OCI-LY1 (cell line): Measurements from ENCODE around the gene FCRL5.
"Not testable (repeated sequence)": the region's sequence is repeated elsewhere in the genome, so short reads cannot be mapped to it uniquely, and the experiment has no call there.

Experiments used
- H2AFZ ChIP-seq: fragments of 200-600 bp; sonication (generic), shearing (Covaris generic); 2 replicates; pipeline ENCODE4 v1.6.0; 2014; ENCODE audit warnings: antibody characterized with exemption, mild to moderate bottlenecking, low read length
- H3F3A ChIP-seq: fragments of 200-600 bp; sonication (generic), shearing (Covaris generic); 2 replicates; pipeline ENCODE4 v1.6.0; 2014; ENCODE audit warnings: mild to moderate bottlenecking, antibody characterized with exemption, low read length, moderate library complexity; ENCODE audit not compliant: insufficient read depth
- H3K27ac ChIP-seq: fragments of 200-600 bp; sonication (generic); 2 replicates; pipeline ENCODE4 v1.5.1; 2014; ENCODE audit warnings: low read length, mixed run types, mild to moderate bottlenecking, low read depth; ENCODE audit not compliant: poor library complexity, severe bottlenecking
- H3K27me3 ChIP-seq: fragments of 200-600 bp; sonication (generic); 2 replicates; pipeline ENCODE4 v1.6.0; 2014; ENCODE audit warnings: antibody characterized with exemption, mild to moderate bottlenecking, low read length, moderate library complexity; ENCODE audit not compliant: insufficient read depth
- H3K36me3 ChIP-seq: fragments of 200-600 bp; sonication (generic); 2 replicates; pipeline ENCODE4 v1.6.1; 2014; ENCODE audit warnings: mild to moderate bottlenecking, antibody characterized with exemption, low read length, moderate library complexity, mixed read lengths; ENCODE audit not compliant: insufficient read depth
- H3K4me1 ChIP-seq: fragments of 200-600 bp; sonication (generic); 2 replicates; pipeline ENCODE4 v1.5.1; 2014; ENCODE audit warnings: mild to moderate bottlenecking, low read length, moderate library complexity; ENCODE audit not compliant: insufficient read depth, severe bottlenecking
- H3K4me2 ChIP-seq: fragments of 200-600 bp; sonication (generic), shearing (Covaris generic); 2 replicates; pipeline ENCODE4 v1.6.1; 2014; ENCODE audit warnings: low read length
- H3K4me3 ChIP-seq: fragments of 200-600 bp; sonication (generic); 2 replicates; pipeline ENCODE4 v1.5.1; 2014; ENCODE audit warnings: low read length, low read depth, mild to moderate bottlenecking, mixed read lengths; ENCODE audit not compliant: poor library complexity, severe bottlenecking
- H3K79me2 ChIP-seq: fragments of 200-600 bp; shearing (Covaris generic); 2 replicates; pipeline ENCODE4 v1.6.1; 2016; ENCODE audit warnings: mixed run types, low read length, mixed read lengths; ENCODE audit not compliant: insufficient read depth
- H3K9ac ChIP-seq: fragments of 200-600 bp; sonication (generic), shearing (Covaris generic); 2 replicates; pipeline ENCODE4 v1.6.1; 2014; ENCODE audit warnings: mild to moderate bottlenecking, low read length, mixed read lengths
- H3K9me2 ChIP-seq: fragments of 200-600 bp; sonication (generic), shearing (Covaris generic); 2 replicates; pipeline ENCODE4 v1.6.1; 2014; ENCODE audit warnings: low read depth, mild to moderate bottlenecking, low read length, mixed read lengths
- H3K9me3 ChIP-seq: fragments of 200-600 bp; shearing (Covaris generic); 2 replicates; pipeline ENCODE4 v1.6.1; 2014; ENCODE audit warnings: low read length, mixed read lengths
- H4K20me1 ChIP-seq: fragments of 200-600 bp; sonication (generic), shearing (Covaris generic); 2 replicates; pipeline ENCODE4 v1.6.0; 2016; ENCODE audit warnings: mild to moderate bottlenecking, low read length; ENCODE audit not compliant: insufficient read depth
- EZH2 ChIP-seq: fragments of 200-600 bp; sonication (generic), shearing (Covaris generic); IDR thresholded peaks from 2 replicates; pipeline ENCODE4 v1.8.0; 2017; ENCODE audit warnings: borderline replicate concordance, mixed run types, mild to moderate bottlenecking, antibody characterized with exemption, low read length, moderate library complexity, mixed read lengths
- TF ChIP-seq, protein P1 (sequence below): fragments of 200-600 bp; sonication (generic), shearing (Covaris generic); IDR thresholded peaks from 2 replicates; pipeline ENCODE4 v1.5.1; 2017; ENCODE audit warnings: mild to moderate bottlenecking, antibody characterized with exemption, low read length, moderate library complexity, mixed read lengths

FCRL5 gene

DNA sequence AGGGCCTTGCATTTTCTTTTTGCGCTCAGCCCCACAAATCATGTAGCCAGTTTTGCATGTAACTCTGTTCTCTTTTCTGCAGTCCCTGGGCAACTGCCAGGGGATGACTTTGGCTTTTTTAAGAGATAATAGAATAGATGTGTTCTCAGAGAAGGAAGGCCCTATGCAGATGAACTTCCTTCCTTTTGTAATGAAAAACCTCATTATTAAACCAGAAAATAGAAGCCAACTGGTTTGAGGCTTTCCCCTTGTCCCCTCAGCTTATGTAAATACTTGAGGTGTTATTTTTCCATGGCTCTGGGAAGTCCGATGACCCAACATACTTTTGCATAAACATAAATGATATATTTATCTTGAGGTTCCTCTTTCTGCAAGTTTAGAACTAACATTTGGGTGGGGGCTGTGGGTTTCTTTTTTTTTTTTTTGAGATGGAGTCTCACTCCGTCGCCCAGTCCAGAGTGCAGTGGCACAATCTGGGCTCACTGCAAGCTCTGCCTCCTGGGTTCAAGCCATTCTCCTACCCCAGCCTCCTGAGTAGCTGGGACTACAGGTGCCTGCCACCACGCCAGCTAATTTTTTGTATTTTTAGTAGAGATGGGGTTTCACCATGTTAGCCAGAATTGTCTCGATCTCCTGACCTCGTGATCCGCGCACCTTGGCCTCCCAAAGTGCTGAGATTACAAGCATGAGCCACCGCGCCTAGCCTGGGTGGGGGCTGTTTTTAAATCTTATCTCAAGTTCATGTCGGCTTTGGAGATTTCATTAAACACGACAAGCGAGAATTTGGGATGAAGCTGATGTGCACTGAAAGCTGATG is 14.4 kb upstream of the FCRL5 start:
- H3K4me2 ChIP-seq: peak overlapping the region; percentile 43
- TF ChIP-seq, protein P1, sequence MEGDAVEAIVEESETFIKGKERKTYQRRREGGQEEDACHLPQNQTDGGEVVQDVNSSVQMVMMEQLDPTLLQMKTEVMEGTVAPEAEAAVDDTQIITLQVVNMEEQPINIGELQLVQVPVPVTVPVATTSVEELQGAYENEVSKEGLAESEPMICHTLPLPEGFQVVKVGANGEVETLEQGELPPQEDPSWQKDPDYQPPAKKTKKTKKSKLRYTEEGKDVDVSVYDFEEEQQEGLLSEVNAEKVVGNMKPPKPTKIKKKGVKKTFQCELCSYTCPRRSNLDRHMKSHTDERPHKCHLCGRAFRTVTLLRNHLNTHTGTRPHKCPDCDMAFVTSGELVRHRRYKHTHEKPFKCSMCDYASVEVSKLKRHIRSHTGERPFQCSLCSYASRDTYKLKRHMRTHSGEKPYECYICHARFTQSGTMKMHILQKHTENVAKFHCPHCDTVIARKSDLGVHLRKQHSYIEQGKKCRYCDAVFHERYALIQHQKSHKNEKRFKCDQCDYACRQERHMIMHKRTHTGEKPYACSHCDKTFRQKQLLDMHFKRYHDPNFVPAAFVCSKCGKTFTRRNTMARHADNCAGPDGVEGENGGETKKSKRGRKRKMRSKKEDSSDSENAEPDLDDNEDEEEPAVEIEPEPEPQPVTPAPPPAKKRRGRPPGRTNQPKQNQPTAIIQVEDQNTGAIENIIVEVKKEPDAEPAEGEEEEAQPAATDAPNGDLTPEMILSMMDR: no peak
- no peak for TF ChIP-seq EZH2
- H3K27ac ChIP-seq: peak overlapping the region; percentile 86
- no peaks in the 10 kb centered on the region for H4K20me1 ChIP-seq
- no peaks in the 10 kb centered on the region for H3K9me3 ChIP-seq
- H2AFZ ChIP-seq: no peak overlapping the region
- H3K9ac ChIP-seq: peak overlapping the region; percentile 19
- H3K36me3 ChIP-seq: no peaks in the 10 kb centered on the region
- no peaks in the 10 kb centered on the region for H3K79me2 ChIP-seq
- no peaks in the 10 kb centered on the region for H3K9me2 ChIP-seq
- H3K4me3 ChIP-seq: peak overlapping the region; percentile 21
- peaks cover 81% of the 10 kb centered on the region for H3K4me1 ChIP-seq
- H3K27me3 ChIP-seq: no peaks in the 10 kb centered on the region
- H3F3A ChIP-seq: peaks cover 8% of the 10 kb centered on the region; the same call in 1 of the 2 replicates

- H3K27ac ChIP-seq: peak overlapping the region; percentile 29
- H3K9me2 ChIP-seq: no peaks in the 10 kb centered on the region
- H3F3A ChIP-seq: no peaks in the 10 kb centered on the region
- peak overlapping the region; percentile 35 for H3K4me2 ChIP-seq
- H3K9me3 ChIP-seq: 0 out of 2 replicates have a peak, but pooled peaks cover 3% of the 10 kb centered on the region
- no peaks in the 10 kb centered on the region for H4K20me1 ChIP-seq
- no peaks in the 10 kb centered on the region for H3K27me3 ChIP-seq
- TF ChIP-seq, protein P1: no peak
- no peak for TF ChIP-seq EZH2
- H3K36me3 ChIP-seq: no peaks in the 10 kb centered on the region
- no peak overlapping the region for H3K4me3 ChIP-seq
- H2AFZ ChIP-seq: no peak overlapping the region
- H3K4me1 ChIP-seq: peaks cover 63% of the 10 kb centered on the region
- H3K9ac ChIP-seq: no peak overlapping the region
- H3K79me2 ChIP-seq: no peaks in the 10 kb centered on the region
These were observed 10.2 kb upstream of the FCRL5 start for GRCh38 chr1:157562515-157562914.

- no peak for TF ChIP-seq EZH2
- TF ChIP-seq, protein P1: no peak
- H2AFZ ChIP-seq: no peak overlapping the region
- 0 out of 2 replicates have a peak, but pooled peaks cover 3% of the 10 kb centered on the region for H3K9me3 ChIP-seq
- no peak overlapping the region for H3K27ac ChIP-seq
- H3F3A ChIP-seq: 0 out of 2 replicates have a peak, but pooled peaks cover 7% of the 10 kb centered on the region
- H3K36me3 ChIP-seq: no peaks in the 10 kb centered on the region
- no peak overlapping the region for H3K4me2 ChIP-seq
- H3K9ac ChIP-seq: no peak overlapping the region
- H3K4me3 ChIP-seq: no peak overlapping the region
- no peaks in the 10 kb centered on the region for H3K27me3 ChIP-seq
- H3K4me1 ChIP-seq: peaks cover 31% of the 10 kb centered on the region
- no peaks in the 10 kb centered on the region for H3K9me2 ChIP-seq
- H3K79me2 ChIP-seq: no peaks in the 10 kb centered on the region
- no peaks in the 10 kb centered on the region for H4K20me1 ChIP-seq
These were observed 5.8 kb upstream of the FCRL5 start for GRCh38 chr1:157558119-157558518.

DNA sequence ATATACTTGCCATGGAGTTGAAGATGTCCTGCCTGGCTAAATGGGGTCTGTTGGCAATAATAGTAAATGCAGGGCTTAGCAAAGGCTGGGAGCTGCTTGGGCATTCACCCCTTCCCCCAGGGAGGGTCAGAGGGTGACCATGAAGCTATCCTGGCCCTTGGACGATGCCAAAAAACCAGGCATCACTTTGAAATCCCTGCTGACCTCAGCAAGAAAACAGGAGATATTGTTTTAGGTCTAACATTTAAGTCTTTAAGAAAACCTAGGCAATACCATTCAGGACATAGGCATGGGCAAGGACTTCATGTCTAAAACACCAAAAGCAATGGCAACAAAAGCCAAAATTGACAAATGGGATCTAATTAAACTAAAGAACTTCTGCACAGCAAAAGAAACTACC is 4.2 kb downstream of the FCRL5 start:
- H3K36me3 ChIP-seq, H3K27me3 ChIP-seq, H3K9me3 ChIP-seq, H4K20me1 ChIP-seq, H2AFZ ChIP-seq, H3K9ac ChIP-seq, H3K27ac ChIP-seq, H3F3A ChIP-seq, H3K9me2 ChIP-seq, H3K4me2 ChIP-seq, H3K79me2 ChIP-seq, H3K4me3 ChIP-seq: not testable (repeated sequence)
- H3K4me1 ChIP-seq: peaks cover 34% of the 10 kb centered on the region
